A673 (cell line): ENCODE results near the gene TMEM239. TPM values are rescaled to one million over a fixed set of nuclear protein-coding genes. Genes with fewer than 3 reads are reported as not detected.
"Not testable (repeated sequence)": the region's sequence is repeated elsewhere in the genome, so short reads cannot be mapped to it uniquely, and the experiment has no call there.

Experiments
- BruUV-seq: library from RNA; stranded (reverse); fragments of 400-500 nt; replicated peaks from 2 replicates; lab custom pipeline; 2021; lab: Mats Ljungman, UMichigan
- CTCF ChIA-PET: fragments of 300-600 bp; sonication (Branson Sonifier 250); formaldehyde crosslinking; loops from one replicate; lab custom pipeline; 2022; ENCODE audit warnings: antibody characterized with exemption; lab: Charles Lee
- POLR2A ChIA-PET: fragments of 300-600 bp; sonication (Branson Sonifier 250); formaldehyde crosslinking; loops from one replicate; lab custom pipeline; 2022; ENCODE audit warnings: antibody characterized with exemption; ENCODE audit not compliant: low non-redundant PET; lab: Charles Lee
- DNase-seq: peaks from one replicate; pipeline ENCODE4 v3.0.0-alpha.2; 2015; ENCODE audit warnings: low spot score
- H3K27ac ChIP-seq: fragments of 200-600 bp; sonication (generic); 2 replicates; pipeline ENCODE4 v1.5.1; 2016; ENCODE audit warnings: mixed run types, low read depth, mild to moderate bottlenecking, mixed read lengths, antibody characterized with exemption, low read length; ENCODE audit not compliant: poor library complexity, severe bottlenecking
- H3K27me3 ChIP-seq: fragments of 200-600 bp; sonication (generic); replicated peaks from 2 replicates; pipeline ENCODE4 v1.6.1; 2017; ENCODE audit warnings: mixed run types, low read depth, mild to moderate bottlenecking, mixed read lengths, antibody characterized with exemption, low read length; ENCODE audit not compliant: insufficient read depth, poor library complexity
- H3K36me3 ChIP-seq: fragments of 200-600 bp; sonication (generic); 2 replicates; pipeline ENCODE4 v1.6.1; 2016; ENCODE audit warnings: mixed run types, mild to moderate bottlenecking, mixed read lengths, antibody characterized with exemption, low read length; ENCODE audit not compliant: insufficient read depth, poor library complexity, severe bottlenecking
- H3K4me1 ChIP-seq: fragments of 200-600 bp; sonication (generic); 2 replicates; pipeline ENCODE4 v1.6.1; 2017; ENCODE audit warnings: mixed run types, mild to moderate bottlenecking, mixed read lengths, antibody characterized with exemption, low read length; ENCODE audit not compliant: insufficient read depth, poor library complexity, severe bottlenecking
- H3K4me3 ChIP-seq: fragments of 200-600 bp; sonication (generic); 2 replicates; pipeline ENCODE4 v1.5.1; 2016; ENCODE audit warnings: low read depth, mixed run types, mild to moderate bottlenecking, mixed read lengths, low read length; ENCODE audit not compliant: poor library complexity, severe bottlenecking
- H3K9me3 ChIP-seq: fragments of 200-600 bp; sonication (generic); 2 replicates; pipeline ENCODE4 v1.6.1; 2016; ENCODE audit warnings: mixed run types, low read depth, mild to moderate bottlenecking, mixed read lengths, antibody characterized with exemption, low read length; ENCODE audit not compliant: poor library complexity, severe bottlenecking
- EZH2 ChIP-seq: fragments of 200-600 bp; sonication (generic); IDR thresholded peaks from 2 replicates; pipeline ENCODE4 v1.6.1; 2017; ENCODE audit warnings: borderline replicate concordance, low read depth, mild to moderate bottlenecking, mixed read lengths, antibody characterized with exemption, low read length; ENCODE audit not compliant: poor library complexity, severe bottlenecking
- intact Hi-C: fragments of 100-400 bp; cut with micrococcal nuclease; formaldehyde crosslinking; loops from one replicate; pipeline ENCODE4 v1.10.0; 2022; ENCODE audit not compliant: unreplicated experiment
- total RNA-seq: library from RNA; stranded (reverse); gene quantifications from 2 replicates; pipeline ENCODE4 v1.2.3, GENCODE V29; 2021
- TF ChIP-seq, protein P1 (sequence below): fragments of 300-800, 200-600 bp; sonication (generic); conservative IDR thresholded peaks from 2 replicates; pipeline ENCODE4 v1.5.1; 2017; ENCODE audit warnings: low read depth, mild to moderate bottlenecking, antibody characterized with exemption, low read length, moderate library complexity, mixed read lengths

TMEM239 gene
- total RNA-seq, 1 experiment from 2014 or later, result not detected

DNA sequence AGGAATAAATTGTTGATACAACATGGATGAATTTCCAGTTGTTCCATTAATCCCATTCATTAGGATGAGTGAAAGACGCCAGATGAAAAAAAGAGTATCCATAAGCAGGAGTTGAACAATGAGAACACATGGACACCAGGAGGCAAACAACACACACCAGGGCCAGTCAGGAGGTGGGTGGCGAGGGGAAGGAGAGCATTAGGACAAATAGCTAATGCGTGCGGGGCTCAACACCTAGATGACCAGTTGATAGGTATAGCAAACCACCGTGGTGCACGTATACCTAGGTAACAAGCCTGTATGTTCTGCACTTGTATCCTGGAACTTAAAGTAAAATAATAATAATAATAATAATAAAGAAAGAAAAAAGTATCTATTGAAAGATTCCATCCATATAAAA, 13.2 kb downstream of the TMEM239 start:
- H3K4me1 ChIP-seq, result no peaks in the 10 kb centered on the region
- no peak overlapping the region for H3K27ac ChIP-seq
- DNase-seq, result no peak
- no TSS peak for BruUV-seq
- H3K27me3 ChIP-seq, result no peaks in the 10 kb centered on the region
- H3K9me3 ChIP-seq, result no peaks in the 10 kb centered on the region
- no peak for TF ChIP-seq EZH2
- TF ChIP-seq, protein P1, sequence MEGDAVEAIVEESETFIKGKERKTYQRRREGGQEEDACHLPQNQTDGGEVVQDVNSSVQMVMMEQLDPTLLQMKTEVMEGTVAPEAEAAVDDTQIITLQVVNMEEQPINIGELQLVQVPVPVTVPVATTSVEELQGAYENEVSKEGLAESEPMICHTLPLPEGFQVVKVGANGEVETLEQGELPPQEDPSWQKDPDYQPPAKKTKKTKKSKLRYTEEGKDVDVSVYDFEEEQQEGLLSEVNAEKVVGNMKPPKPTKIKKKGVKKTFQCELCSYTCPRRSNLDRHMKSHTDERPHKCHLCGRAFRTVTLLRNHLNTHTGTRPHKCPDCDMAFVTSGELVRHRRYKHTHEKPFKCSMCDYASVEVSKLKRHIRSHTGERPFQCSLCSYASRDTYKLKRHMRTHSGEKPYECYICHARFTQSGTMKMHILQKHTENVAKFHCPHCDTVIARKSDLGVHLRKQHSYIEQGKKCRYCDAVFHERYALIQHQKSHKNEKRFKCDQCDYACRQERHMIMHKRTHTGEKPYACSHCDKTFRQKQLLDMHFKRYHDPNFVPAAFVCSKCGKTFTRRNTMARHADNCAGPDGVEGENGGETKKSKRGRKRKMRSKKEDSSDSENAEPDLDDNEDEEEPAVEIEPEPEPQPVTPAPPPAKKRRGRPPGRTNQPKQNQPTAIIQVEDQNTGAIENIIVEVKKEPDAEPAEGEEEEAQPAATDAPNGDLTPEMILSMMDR, result no peak
- ChIA-PET CTCF (no interaction called here), POLR2A (no interaction called here)
- H3K4me3 ChIP-seq, result no peak overlapping the region
- intact Hi-C loops, result no loop called here
- H3K36me3 ChIP-seq, result no peaks in the 10 kb centered on the region

DNA sequence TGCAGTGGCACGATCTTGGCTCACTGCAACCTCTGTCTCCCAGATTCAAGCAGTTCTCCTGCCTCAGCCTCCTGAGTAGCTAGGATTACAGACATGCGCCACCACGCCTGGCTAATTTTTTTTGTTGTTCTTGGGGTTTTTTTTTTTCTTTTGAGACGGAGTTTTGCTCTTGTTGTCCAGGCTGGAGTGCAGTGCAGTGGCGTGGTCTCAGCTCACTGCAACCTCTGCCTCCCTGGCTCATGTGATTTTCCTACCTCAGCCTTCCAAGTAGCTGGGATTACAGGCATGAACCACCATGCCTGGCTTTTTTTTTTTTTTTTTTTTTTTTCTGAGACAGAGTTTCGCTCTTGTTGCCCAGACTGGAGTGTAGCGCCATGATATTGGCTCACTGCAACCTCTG, 15.0 kb downstream of the TMEM239 start:
- H3K9me3 ChIP-seq, H3K27ac ChIP-seq, H3K36me3 ChIP-seq, H3K4me3 ChIP-seq, H3K27me3 ChIP-seq, intact Hi-C loops, H3K4me1 ChIP-seq, DNase-seq, BruUV-seq, POLR2A ChIA-PET: not testable (repeated sequence)
- CTCF ChIA-PET, result interaction anchor here (0.7 kb wide), 1 partner anchor 10 kb away, joined by 3 read pairs; no protein-coding TSS in a partner anchor

DNA sequence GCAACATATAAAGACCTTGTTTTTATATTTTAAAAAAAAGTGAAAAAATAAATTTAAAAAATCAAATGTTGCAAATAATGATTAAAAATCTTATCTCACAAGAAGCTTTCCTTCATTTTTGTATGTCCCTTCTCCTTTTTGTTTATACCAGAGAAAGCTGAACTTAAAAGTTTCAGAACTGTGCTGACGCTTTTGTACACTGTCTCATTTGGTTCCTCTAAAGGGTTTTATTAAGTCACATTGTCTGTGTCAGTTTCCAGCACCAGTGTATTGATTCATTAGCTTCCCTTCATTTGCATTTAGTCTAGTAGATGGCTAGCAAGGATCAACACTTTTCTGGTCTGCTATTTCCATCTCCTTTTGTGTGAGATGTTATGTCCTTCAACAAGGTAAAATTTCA, 17.6 kb downstream of the TMEM239 start:
- ChIA-PET POLR2A (no interaction called here), CTCF (no interaction called here)
- no peak overlapping the region for H3K4me3 ChIP-seq
- no peaks in the 10 kb centered on the region for H3K4me1 ChIP-seq
- H3K27me3 ChIP-seq, result no peaks in the 10 kb centered on the region
- H3K9me3 ChIP-seq, result no peaks in the 10 kb centered on the region
- intact Hi-C loops, result no loop called here
- BruUV-seq, result no TSS peak
- TF ChIP-seq, protein P1, result no peak
- TF ChIP-seq EZH2, result no peak
- DNase-seq, result no peak
- peaks cover 8% of the 10 kb centered on the region for H3K36me3 ChIP-seq
- no peak overlapping the region for H3K27ac ChIP-seq

DNA sequence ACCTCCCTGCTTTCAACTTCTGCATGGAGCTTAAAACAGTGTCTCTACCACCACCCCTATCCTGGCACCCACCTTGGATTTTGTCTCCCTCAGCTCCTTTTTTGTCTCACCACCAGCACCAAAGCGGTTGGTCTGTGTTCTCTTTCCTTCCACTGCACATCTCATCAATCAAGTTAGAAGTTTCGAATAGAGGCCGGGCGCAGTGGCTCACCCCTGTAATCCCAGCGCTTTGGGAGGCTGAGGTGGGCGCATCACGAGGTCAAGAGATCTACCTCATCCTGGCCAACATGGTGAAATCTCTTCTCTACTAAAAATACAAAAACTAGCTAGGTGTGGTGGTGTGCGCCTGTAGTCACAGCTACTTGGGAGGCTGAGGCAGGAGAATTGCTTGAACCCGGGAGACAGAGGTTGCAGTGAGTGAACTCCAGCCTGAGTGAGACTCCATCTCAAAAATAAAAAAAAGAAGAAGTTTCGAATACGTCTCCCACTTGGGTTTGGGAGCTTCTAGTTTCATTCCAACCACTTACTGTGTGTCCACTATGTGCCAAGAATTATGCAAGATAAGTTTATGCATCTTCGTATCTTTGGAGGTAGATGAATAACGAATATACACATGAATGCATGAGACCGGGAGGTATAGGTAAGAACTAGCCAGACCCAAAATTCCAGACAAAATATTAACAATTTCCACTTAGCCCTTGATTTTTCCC, 18.4 kb downstream of the TMEM239 start:
- H3K36me3 ChIP-seq, result peaks cover 8% of the 10 kb centered on the region
- no peaks in the 10 kb centered on the region for H3K9me3 ChIP-seq
- ChIA-PET POLR2A (no interaction called here), CTCF (no interaction called here)
- no peak for DNase-seq
- H3K27me3 ChIP-seq, result no peaks in the 10 kb centered on the region
- peaks cover 4% of the 10 kb centered on the region for H3K4me1 ChIP-seq
- intact Hi-C loops, result no loop called here
- no peak overlapping the region for H3K4me3 ChIP-seq
- no TSS peak for BruUV-seq
- H3K27ac ChIP-seq, result no peak overlapping the region
- TF ChIP-seq, protein P1, result no peak
- no peak for TF ChIP-seq EZH2
